Activated CD8-positive, alpha-beta memory T cell treated with anti-CD3 and anti-CD28 coated beads for 48 hours (primary cell): ENCODE data around the gene CKMT2.
A peak's percentile ranks its signal among the peaks of the same experiment; 100 is the strongest.

Experiments used
- DNase-seq, 3 experiments: peaks; one replicate each; pipeline ENCODE4 v3.0.0-alpha.2; 2020; ENCODE audit warnings: low read depth in 2 of 3, low spot score in 2 of 3

Gene CKMT2

GRCh38 chr5:81233080-81233634, at the start of gene CKMT2:
Gene CKMT2 (plus strand): TSS chr5:81233322. CDS start chr5:81251133, 17,811 bp downstream.
- no peak for DNase-seq

- no peak for DNase-seq
Measured at GRCh38 chr5:81183811-81184748, 49.0 kb upstream of the CKMT2 start.

- DNase-seq: no peak
Measured at GRCh38 chr5:81184749-81185110, 48.4 kb upstream of the CKMT2 start.

- no peak for DNase-seq
Measured at GRCh38 chr5:81187885-81188284, 45.2 kb upstream of the CKMT2 start.

- DNase-seq: no peak
Measured at GRCh38 chr5:81188962-81189361, 44.2 kb upstream of the CKMT2 start.

GRCh38 chr5:81189875-81190498, 43.1 kb upstream of the CKMT2 start:
- DNase-seq: no peak

GRCh38 chr5:81191726-81192372, 41.3 kb upstream of the CKMT2 start:
- DNase-seq: no peak

GRCh38 chr5:81192373-81192750, 40.8 kb upstream of the CKMT2 start:
- DNase-seq: no peak

GRCh38 chr5:81194633-81195334, 38.3 kb upstream of the CKMT2 start:
- DNase-seq: peak; percentile 67 to 78 (median 67)

- no peak for DNase-seq
Measured at GRCh38 chr5:81195335-81195929, 37.7 kb upstream of the CKMT2 start.

GRCh38 chr5:81202655-81203054, 30.5 kb upstream of the CKMT2 start:
- DNase-seq: no peak

GRCh38 chr5:81203729-81204128, 29.4 kb upstream of the CKMT2 start:
- DNase-seq: no peak

- DNase-seq: no peak
Measured at GRCh38 chr5:81204205-81204604, 28.9 kb upstream of the CKMT2 start.

GRCh38 chr5:81205058-81205457, 28.1 kb upstream of the CKMT2 start:
- DNase-seq: no peak

GRCh38 chr5:81207009-81207408, 26.1 kb upstream of the CKMT2 start:
- DNase-seq: no peak

GRCh38 chr5:81208904-81209303, 24.2 kb upstream of the CKMT2 start:
- no peak for DNase-seq

- no peak for DNase-seq
Measured at GRCh38 chr5:81209386-81209785, 23.7 kb upstream of the CKMT2 start.

GRCh38 chr5:81209869-81210493, 23.1 kb upstream of the CKMT2 start:
- no peak for DNase-seq

GRCh38 chr5:81212211-81212751, 20.8 kb upstream of the CKMT2 start:
- no peak for DNase-seq

- no peak for DNase-seq
Measured at GRCh38 chr5:81213070-81213469, 20.1 kb upstream of the CKMT2 start.
